ENCODE measurements around the gene PIP5K1A. TPM values are rescaled to one million over a fixed set of nuclear protein-coding genes. Genes with fewer than 3 reads are reported as not detected.

PIP5K1A gene
- total and polyA plus RNA-seq, 9 of the 15 experiments (the other 6 are each of a cell fraction or from before 2014, with no cell fraction given) = 1.9 to 42.4 (median 18.8) TPM

DNA sequence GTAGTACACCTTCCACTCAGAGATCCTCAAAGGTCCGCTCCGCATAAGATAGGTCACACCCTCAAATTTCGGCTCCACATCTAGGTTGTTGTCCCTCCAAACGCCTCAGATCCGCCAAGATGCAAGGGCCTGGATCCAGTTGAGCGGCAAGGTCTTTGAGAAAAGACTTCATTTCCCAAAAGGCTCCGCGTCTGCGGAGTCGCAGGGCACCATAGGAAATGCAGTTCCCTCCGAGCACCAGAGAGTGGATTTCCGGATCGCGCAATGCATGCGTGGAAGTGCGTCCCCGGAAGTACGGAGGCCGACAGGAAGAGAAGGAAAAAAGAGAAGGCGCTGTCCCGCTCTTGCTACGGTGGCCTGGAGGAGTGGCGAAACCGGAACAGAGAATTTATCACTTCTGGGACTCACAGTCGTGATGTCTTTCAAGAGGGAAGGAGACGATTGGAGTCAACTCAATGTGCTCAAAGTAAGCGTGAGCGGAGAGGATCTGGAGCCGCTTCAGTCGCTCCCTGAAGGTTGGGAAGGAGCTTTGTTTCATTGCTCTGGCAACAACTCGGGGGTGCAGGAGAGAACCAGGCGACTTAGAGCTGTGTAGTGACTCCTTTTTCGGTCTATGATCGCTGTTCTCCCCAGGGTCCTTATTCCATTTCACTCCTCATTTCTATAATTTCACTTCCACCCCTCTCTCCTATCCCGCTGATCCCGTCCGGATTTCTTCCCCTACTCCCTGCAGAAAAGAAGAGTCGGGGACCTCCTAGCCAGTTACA, 32.4 kb upstream of the PIP5K1A start, which contains the start of the genes LYSMD1 and SCNM1 (continued):
- TF ChIP-seq, protein P1, sequence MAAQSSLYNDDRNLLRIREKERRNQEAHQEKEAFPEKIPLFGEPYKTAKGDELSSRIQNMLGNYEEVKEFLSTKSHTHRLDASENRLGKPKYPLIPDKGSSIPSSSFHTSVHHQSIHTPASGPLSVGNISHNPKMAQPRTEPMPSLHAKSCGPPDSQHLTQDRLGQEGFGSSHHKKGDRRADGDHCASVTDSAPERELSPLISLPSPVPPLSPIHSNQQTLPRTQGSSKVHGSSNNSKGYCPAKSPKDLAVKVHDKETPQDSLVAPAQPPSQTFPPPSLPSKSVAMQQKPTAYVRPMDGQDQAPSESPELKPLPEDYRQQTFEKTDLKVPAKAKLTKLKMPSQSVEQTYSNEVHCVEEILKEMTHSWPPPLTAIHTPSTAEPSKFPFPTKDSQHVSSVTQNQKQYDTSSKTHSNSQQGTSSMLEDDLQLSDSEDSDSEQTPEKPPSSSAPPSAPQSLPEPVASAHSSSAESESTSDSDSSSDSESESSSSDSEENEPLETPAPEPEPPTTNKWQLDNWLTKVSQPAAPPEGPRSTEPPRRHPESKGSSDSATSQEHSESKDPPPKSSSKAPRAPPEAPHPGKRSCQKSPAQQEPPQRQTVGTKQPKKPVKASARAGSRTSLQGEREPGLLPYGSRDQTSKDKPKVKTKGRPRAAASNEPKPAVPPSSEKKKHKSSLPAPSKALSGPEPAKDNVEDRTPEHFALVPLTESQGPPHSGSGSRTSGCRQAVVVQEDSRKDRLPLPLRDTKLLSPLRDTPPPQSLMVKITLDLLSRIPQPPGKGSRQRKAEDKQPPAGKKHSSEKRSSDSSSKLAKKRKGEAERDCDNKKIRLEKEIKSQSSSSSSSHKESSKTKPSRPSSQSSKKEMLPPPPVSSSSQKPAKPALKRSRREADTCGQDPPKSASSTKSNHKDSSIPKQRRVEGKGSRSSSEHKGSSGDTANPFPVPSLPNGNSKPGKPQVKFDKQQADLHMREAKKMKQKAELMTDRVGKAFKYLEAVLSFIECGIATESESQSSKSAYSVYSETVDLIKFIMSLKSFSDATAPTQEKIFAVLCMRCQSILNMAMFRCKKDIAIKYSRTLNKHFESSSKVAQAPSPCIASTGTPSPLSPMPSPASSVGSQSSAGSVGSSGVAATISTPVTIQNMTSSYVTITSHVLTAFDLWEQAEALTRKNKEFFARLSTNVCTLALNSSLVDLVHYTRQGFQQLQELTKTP (IDR thresholded peaks at IDR 0.05; ENCODE audit: low read depth in 1 of 2, partially characterized antibody in 2 of 2) = peak; percentile 56 to 99
- peak; percentile 75 to 81 for TF ChIP-seq NRF1 (conservative IDR thresholded peaks at IDR 0.05 in 1 of 2, IDR thresholded peaks at IDR 0.05 in 1 of 2)
- peak; percentile 64 for TF ChIP-seq SIN3B (IDR thresholded peaks at IDR 0.05; ENCODE audit: low read depth)
- no peak for TF ChIP-seq ZNF699 (CRISPR knock-in tag; IDR thresholded peaks at IDR 0.05; ENCODE audit: insufficient replicate concordance)
- TF ChIP-seq CHD1 (IDR thresholded peaks at IDR 0.05; ENCODE audit: low read length) = peak; percentile 33
- no peak for TF ChIP-seq SMARCE1 (IDR thresholded peaks at IDR 0.05)
- TF ChIP-seq, protein P2, sequence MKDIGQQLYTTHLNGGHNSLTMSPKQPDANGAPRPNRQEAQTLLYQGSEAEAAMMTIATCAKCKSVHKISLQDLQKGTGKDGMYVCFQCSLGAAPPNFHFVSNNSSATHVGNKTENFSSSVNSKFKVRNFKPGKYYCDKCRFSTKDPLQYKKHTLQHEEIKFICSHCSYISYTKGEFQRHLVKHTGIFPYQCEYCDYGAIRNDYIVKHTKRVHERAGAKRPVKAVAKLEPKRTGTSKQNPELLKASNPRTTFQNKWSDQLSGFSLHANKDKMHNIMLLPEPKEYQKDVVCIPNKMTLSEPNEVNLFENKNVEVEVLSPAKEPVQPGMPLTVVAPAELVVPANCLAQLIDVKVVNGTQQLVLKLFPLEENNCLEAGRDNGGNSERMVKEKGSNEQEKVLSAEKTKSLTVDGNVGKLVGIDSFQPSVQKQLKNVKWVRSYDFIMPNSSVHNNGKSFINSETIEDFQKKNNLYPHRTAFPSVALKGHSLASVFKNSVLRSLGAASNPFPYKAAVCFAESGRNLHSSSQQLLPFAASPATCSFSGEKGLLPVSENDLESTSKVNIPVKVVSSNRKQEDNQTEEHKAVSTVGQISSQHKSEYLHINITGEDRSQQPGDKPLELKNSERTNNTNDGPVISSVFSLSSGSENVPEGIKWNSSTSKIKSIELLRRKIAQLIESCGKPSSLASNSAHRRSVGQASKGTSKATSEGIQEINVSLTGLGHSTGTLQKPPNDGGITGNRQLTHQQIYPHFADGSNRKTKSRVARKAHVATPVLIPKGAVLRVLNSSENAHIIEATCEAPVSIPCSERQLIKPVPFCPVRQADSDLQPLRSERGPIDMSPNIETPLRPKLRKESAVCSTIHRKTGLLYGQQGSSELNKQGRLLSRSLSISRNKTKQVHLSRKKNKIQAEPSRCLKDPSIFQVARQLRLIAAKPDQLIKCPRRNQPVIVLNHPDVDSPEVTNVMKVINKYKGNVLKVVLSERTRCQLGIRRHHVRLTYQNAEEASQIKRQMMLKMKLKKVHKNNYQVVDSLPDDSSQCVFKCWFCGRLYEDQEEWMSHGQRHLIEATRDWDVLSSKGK (CRISPR knock-in tag; IDR thresholded peaks at IDR 0.05) = no peak
- TF ChIP-seq GABPB2 (CRISPR knock-in tag; conservative IDR thresholded peaks at IDR 0.05) = no peak
- no peak for TF ChIP-seq SRSF9 (IDR thresholded peaks at IDR 0.05; ENCODE audit: borderline replicate concordance, low read depth, low read length)
- TF ChIP-seq ETV5 (CRISPR knock-in tag; IDR thresholded peaks at IDR 0.05; ENCODE audit: low read depth) = peak; percentile 100
- TF ChIP-seq, protein P3, sequence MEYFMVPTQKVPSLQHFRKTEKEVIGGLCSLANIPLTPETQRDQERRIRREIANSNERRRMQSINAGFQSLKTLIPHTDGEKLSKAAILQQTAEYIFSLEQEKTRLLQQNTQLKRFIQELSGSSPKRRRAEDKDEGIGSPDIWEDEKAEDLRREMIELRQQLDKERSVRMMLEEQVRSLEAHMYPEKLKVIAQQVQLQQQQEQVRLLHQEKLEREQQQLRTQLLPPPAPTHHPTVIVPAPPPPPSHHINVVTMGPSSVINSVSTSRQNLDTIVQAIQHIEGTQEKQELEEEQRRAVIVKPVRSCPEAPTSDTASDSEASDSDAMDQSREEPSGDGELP (CRISPR knock-in tag; IDR thresholded peaks at IDR 0.05; ENCODE audit: borderline replicate concordance) = peak; percentile 74; the same call in 1 of the 2 replicates
- TF ChIP-seq NONO (IDR thresholded peaks at IDR 0.05; ENCODE audit: low read depth in 2 of 2, low read length in 1 of 2) = no peak
- no peak for TF ChIP-seq SMARCA5 (IDR thresholded peaks at IDR 0.05)
- peak; percentile 60 for TF ChIP-seq CTBP1 (IDR thresholded peaks at IDR 0.05; ENCODE audit: borderline replicate concordance)
- TF ChIP-seq POLR3G (IDR thresholded peaks at IDR 0.05; ENCODE audit: extremely low read depth, insufficient read length, insufficient replicate concordance) = no peak
- TF ChIP-seq ZNF347 (CRISPR knock-in tag; IDR thresholded peaks at IDR 0.05; ENCODE audit: low read depth) = no peak
- peak; percentile 96 for TF ChIP-seq ZNF644 (tag; IDR thresholded peaks at IDR 0.05; ENCODE audit: low read depth)
- TF ChIP-seq RBM17 (IDR thresholded peaks at IDR 0.05; ENCODE audit: borderline replicate concordance, low read depth, low read length) = no peak
- no peak for TF ChIP-seq CBX2 (IDR thresholded peaks at IDR 0.05; ENCODE audit: insufficient read depth, low read length, poor library complexity, severe bottlenecking)

Data from K562 (cell line).